Tibial artery (tissue), 4 donors: ENCODE results near the gene CCDC167.

Experiments
- DNase-seq, 2 donors: peaks; one replicate each; pipeline ENCODE4 v3.0.0-alpha.2; 2019
- H3K27ac ChIP-seq, 2 donors: fragments of 200-600 bp; sonication (generic) in 1 of 2; 1 replicate in 1 of 2; 2 replicates in 1 of 2; pipeline ENCODE4 v1.5.1; 2018 to 2019; ENCODE audit warnings: mild to moderate bottlenecking in 1 of 2
- H3K27me3 ChIP-seq, 2 donors: fragments of 200-600 bp; sonication (generic) in 1 of 2; one replicate each; pipeline versions ENCODE4 v1.5.1 to v1.6.0; 2016 to 2019
- H3K36me3 ChIP-seq, 3 donors: fragments of 200-600 bp; sonication (generic) in 2 of 3; one replicate each; pipeline ENCODE4 v1.5.1; 2016 to 2019; ENCODE audit warnings: mild to moderate bottlenecking in 2 of 3
- H3K4me1 ChIP-seq, 4 donors: fragments of 200-600 bp; sonication (generic) in 2 of 4; 1 replicate in 3 of 4; 2 replicates in 1 of 4; pipeline ENCODE4 v1.5.1; 2016 to 2019
- H3K4me3 ChIP-seq, 2 donors: fragments of 200-600 bp; sonication (generic) in 1 of 2; 1 replicate in 1 of 2; 2 replicates in 1 of 2; pipeline ENCODE4 v1.5.1; 2018 to 2019; ENCODE audit warnings: mild to moderate bottlenecking in 2 of 2
- H3K9me3 ChIP-seq, 3 donors: fragments of 200-600 bp; sonication (generic) in 1 of 3; one replicate each; pipeline ENCODE4 v1.5.1; 2016 to 2019
- intact Hi-C: fragments of 100-400 bp; cut with DNase I; formaldehyde crosslinking; loops from one replicate; pipeline ENCODE4 v1.15.0; 2023; ENCODE audit warnings: low total_unique reads
- TF ChIP-seq, protein P1 (sequence below), 2 experiments: fragments of 200-600 bp in 1 of 2; fragments of 450-650 bp in 1 of 2; IDR thresholded peaks; one replicate each; pipeline ENCODE4 v1.5.1; 2017 to 2019; ENCODE audit warnings: antibody characterized with exemption in 2 of 2, mild to moderate bottlenecking in 1 of 2, moderate library complexity in 1 of 2

Gene CCDC167

DNA sequence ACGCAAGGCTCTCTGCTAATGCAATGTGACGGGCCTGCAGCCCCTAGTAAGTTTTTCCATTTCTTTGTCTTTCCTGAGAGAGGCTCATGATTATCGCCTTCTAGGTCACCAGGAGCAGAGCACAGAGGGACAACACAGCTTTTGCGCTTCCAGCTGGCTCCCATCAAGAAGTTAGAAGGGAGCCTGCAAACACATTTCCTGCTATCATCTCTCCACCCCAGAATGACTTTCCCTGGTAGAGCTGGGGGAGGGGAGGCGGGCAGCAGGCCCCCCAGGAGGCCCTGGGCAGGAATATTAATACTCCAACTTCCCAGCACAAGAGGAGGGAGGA lies 35.7 kb upstream of the CCDC167 start:
- no peaks in the 10 kb centered on the region for H3K36me3 ChIP-seq
- intact Hi-C loops: no loop called here
- no peak for DNase-seq
- peaks cover 0 to 15% (median 12%) of the 10 kb centered on the region in 4 donors for H3K4me1 ChIP-seq
- no peak overlapping the region for H3K27ac ChIP-seq
- TF ChIP-seq, protein P1, sequence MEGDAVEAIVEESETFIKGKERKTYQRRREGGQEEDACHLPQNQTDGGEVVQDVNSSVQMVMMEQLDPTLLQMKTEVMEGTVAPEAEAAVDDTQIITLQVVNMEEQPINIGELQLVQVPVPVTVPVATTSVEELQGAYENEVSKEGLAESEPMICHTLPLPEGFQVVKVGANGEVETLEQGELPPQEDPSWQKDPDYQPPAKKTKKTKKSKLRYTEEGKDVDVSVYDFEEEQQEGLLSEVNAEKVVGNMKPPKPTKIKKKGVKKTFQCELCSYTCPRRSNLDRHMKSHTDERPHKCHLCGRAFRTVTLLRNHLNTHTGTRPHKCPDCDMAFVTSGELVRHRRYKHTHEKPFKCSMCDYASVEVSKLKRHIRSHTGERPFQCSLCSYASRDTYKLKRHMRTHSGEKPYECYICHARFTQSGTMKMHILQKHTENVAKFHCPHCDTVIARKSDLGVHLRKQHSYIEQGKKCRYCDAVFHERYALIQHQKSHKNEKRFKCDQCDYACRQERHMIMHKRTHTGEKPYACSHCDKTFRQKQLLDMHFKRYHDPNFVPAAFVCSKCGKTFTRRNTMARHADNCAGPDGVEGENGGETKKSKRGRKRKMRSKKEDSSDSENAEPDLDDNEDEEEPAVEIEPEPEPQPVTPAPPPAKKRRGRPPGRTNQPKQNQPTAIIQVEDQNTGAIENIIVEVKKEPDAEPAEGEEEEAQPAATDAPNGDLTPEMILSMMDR (IDR thresholded peaks at IDR 0.05): no peak
- no peaks in the 10 kb centered on the region for H3K9me3 ChIP-seq
- H3K4me3 ChIP-seq: no peak overlapping the region
- peaks cover 0 to 64% of the 10 kb centered on the region in 2 donors for H3K27me3 ChIP-seq

DNA sequence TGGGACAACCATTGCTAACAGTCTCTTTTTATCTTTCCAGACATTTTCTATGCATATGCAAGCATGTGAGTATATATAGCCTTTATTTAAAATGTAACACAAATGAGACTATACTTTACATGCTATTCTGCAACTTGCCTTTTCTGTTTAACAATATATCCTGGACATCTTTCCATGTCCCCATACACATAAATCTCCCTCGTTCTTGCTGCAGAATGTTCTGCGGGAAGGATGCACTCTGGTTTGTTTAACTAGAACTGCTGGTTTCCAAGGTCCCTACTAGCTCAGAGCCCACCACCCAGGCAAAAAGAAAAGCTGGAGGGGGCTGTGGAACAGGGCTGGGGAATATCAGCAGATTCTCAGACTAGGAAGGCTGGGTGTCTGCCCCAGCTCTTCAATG lies 35.2 kb upstream of the CCDC167 start:
- no peak overlapping the region for H3K4me3 ChIP-seq
- no peak for DNase-seq
- no peaks in the 10 kb centered on the region for H3K9me3 ChIP-seq
- peaks cover 0 to 15% (median 12%) of the 10 kb centered on the region in 4 donors for H3K4me1 ChIP-seq
- intact Hi-C loops: no loop called here
- peaks cover 0 to 67% of the 10 kb centered on the region in 2 donors for H3K27me3 ChIP-seq
- no peak overlapping the region for H3K27ac ChIP-seq
- TF ChIP-seq, protein P1 (IDR thresholded peaks at IDR 0.05): no peak
- H3K36me3 ChIP-seq: no peaks in the 10 kb centered on the region

DNA sequence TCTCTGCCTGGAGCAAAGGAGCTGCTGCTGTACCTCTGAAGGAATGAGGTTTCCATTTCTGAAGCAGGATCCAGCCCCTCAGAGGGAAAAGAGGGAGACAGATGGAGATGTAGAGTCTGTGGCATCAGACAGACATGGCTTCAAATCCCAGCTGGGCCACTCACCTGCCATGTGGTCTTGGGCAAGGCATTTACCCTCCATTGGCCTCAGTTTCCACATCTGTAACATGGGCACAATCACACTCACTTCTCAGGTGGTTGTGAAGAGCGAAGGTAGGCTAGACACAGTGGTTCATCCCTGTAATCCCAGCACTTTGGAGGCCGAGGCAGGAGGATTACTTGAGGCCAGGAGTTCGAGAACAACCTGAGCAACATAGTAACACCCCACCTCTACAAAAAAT lies 32.4 kb upstream of the CCDC167 start:
- H3K36me3 ChIP-seq: no peaks in the 10 kb centered on the region
- TF ChIP-seq, protein P1 (IDR thresholded peaks at IDR 0.05): no peak
- DNase-seq: no peak
- intact Hi-C loops: no loop called here
- H3K9me3 ChIP-seq: no peaks in the 10 kb centered on the region
- peaks cover 0 to 83% of the 10 kb centered on the region in 2 donors for H3K27me3 ChIP-seq
- no peak overlapping the region for H3K27ac ChIP-seq
- H3K4me3 ChIP-seq: no peak overlapping the region
- H3K4me1 ChIP-seq: peaks cover 0 to 15% (median 12%) of the 10 kb centered on the region in 4 donors

DNA sequence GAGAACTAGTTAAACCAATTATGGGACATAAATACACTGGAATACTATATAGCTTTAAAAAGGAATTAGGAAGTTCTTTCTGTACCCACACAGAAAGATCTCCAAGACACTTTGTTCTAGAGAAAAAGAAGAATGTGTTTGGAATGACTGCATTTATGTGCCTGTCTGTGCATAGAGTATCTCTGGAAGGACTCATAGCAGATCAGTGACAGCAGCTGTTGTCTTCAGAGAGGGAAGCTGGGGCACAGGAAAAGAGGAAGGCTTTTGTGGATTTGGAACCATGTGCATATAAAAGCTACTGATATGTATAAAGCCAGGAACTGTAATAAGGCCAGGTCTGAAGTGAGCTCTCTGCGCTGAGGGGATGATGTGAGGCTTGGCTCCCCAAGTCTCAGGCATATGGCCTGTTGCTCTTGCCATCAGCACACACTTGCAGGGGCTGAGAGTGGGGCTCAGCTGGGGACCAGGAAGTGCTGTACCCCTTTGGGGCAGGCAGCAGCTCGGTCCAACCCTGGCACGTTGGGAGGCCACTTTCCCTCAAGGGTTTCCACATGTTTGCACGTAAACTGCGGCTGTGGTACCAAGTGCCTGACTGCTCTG lies 31.8 kb upstream of the CCDC167 start:
- Histone ChIP-seq H3K4me3 (no peak overlapping the region), H3K4me1 (peaks cover 0 to 14% (median 11%) of the 10 kb centered on the region in 4 donors), H3K36me3 (no peaks in the 10 kb centered on the region), H3K9me3 (no peaks in the 10 kb centered on the region), H3K27ac (no peak overlapping the region), H3K27me3 (peaks cover 0 to 78% of the 10 kb centered on the region in 2 donors)
- intact Hi-C loops: no loop called here
- TF ChIP-seq, protein P1 (IDR thresholded peaks at IDR 0.05): no peak
- no peak for DNase-seq

DNA sequence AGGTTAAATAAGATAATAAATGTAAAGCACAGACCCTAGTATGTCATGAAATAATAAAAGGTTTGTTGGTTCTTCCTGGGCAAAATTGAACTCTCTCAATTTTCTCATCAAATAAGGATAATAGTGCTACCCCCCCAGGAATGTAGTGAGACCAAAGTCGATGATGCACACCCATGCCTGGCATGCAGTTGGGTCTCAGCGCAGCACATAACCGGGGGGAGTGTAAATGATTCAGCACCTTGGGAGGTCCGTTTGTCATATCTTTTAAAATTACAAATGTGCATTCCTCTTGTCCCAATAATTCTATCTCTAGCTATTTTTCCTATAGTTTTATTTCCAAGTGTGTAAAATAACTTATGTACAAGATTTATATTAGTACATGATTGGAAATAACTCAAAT lies 31.3 kb upstream of the CCDC167 start:
- Histone ChIP-seq H3K36me3 (no peaks in the 10 kb centered on the region), H3K27me3 (peaks cover 0 to 75% of the 10 kb centered on the region in 2 donors), H3K4me3 (no peak overlapping the region), H3K4me1 (peaks cover 0 to 9% (median 6%) of the 10 kb centered on the region in 4 donors), H3K9me3 (no peaks in the 10 kb centered on the region), H3K27ac (no peak overlapping the region)
- no peak for DNase-seq
- TF ChIP-seq, protein P1 (IDR thresholded peaks at IDR 0.05): no peak
- intact Hi-C loops: no loop called here

DNA sequence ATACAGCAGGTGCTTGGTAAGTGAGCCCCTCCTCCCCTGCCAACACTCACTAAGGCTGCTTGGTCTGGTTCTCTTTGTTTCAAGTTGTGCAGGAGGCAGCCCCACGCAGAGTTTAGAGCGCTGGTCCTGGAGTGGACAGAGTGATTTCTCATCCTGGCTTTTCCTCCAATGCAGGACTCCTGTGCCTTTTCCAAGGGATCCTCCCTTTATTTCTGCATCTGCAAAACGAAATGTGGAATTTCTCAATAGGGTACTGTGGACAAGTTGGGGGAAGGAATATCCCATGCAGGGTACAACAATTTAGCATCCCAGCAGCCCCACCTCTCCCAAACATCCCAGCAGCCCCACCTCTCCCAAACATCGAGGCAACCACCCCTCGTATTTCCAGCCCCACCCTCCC lies 30.6 kb upstream of the CCDC167 start:
- Histone ChIP-seq H3K4me1 (peaks cover 0 to 1% (median under 1%) of the 10 kb centered on the region in 4 donors), H3K9me3 (no peaks in the 10 kb centered on the region), H3K36me3 (no peaks in the 10 kb centered on the region), H3K4me3 (no peak overlapping the region), H3K27ac (no peak overlapping the region), H3K27me3 (peaks cover 0 to 72% of the 10 kb centered on the region in 2 donors)
- TF ChIP-seq, protein P1 (IDR thresholded peaks at IDR 0.05): no peak
- intact Hi-C loops: no loop called here
- DNase-seq: no peak
